Measurements from ENCODE around the gene KIF13A. TPM values are rescaled to one million over a fixed set of nuclear protein-coding genes. Genes with fewer than 3 reads are reported as not detected.

The KIF13A gene
- total and polyA plus RNA-seq, 9 of the 15 experiments (the other 6 are each of a cell fraction or from before 2014, with no cell fraction given) = 3.6 to 44.3 (median 29.7) TPM

- ChIA-PET CTCF (ENCODE audit: low intra/inter-chr PET ratio) (interaction anchor here (0.7 kb wide), 1 partner anchor 233 kb away, joined by 4 read pairs; no protein-coding TSS in a partner anchor), POLR2A (interaction anchor here (0.6 to 1.4 kb wide), 5 partner anchors 26 to 648 kb away, joined by 3 to 4 read pairs (median 3); no protein-coding TSS in a partner anchor)
- Histone ChIP-seq H3K4me3 (no peak overlapping the region), H3K27ac (ENCODE audit: extremely low read depth, low read depth, low read length) (no peak overlapping the region), H4K20me1 (replicated peaks; ENCODE audit: control insufficient read depth, insufficient read depth, low read length) (no peaks in the 10 kb centered on the region), H3K79me2 (ENCODE audit: control insufficient read depth, insufficient read depth, low read length) (no peaks in the 10 kb centered on the region), H3K4me2 (ENCODE audit: insufficient read depth, low read length) (no peak overlapping the region), H3K36me3 (ENCODE audit: control insufficient read depth, insufficient read depth, low read length) (peaks cover 38% of the 10 kb centered on the region; the same call in 1 of the 3 replicates), H3K9me1 (ENCODE audit: control insufficient read depth, insufficient read depth, low read length) (no peaks in the 10 kb centered on the region), H3K9ac (ENCODE audit: insufficient read depth in 1 of 2, low read depth in 2 of 2, low read length in 2 of 2) (peak overlapping the region in 1 of 2 experiments; percentile 51; a peak in 2 of 4 replicates), H2AFZ (ENCODE audit: low read depth, low read length) (no peak overlapping the region), H3K9me3 (replicated peaks; ENCODE audit: control insufficient read depth, insufficient read depth, low read depth, low read length) (no peaks in the 10 kb centered on the region), H3K27me3 (ENCODE audit: control insufficient read depth in 2 of 2, insufficient read depth in 2 of 2, low read length in 2 of 2) (no peaks in the 10 kb centered on the region), H3K4me1 (replicated peaks in 1 of 2; ENCODE audit: control insufficient read depth in 2 of 2, insufficient read depth in 2 of 2, low read length in 2 of 2) (peaks cover 11 to 13% of the 10 kb centered on the region in 2 experiments; a peak in 4 of 5 replicates)
- no peak for ATAC-seq
- no peak for FAIRE-seq
- BruUV-seq (replicated peaks) = no TSS peak
- 74% methylated on average over 14 of the region's 14 CpGs for WGBS (ENCODE audit: insufficient coverage, low coverage, missing lambda C conversion rate)
- DNase-seq (ENCODE audit: extremely low read depth in 1 of 4, low spot score in 3 of 4) = no peak
- intact Hi-C loops (cut with micrococcal nuclease) (loop anchor here (5.0 kb wide), 1 partner anchor 115 kb away; no protein-coding TSS in a partner anchor), in situ Hi-C loops (cut with MboI) (no loop called here)
- TF ChIP-seq SIX5 (IDR thresholded peaks at IDR 0.05; ENCODE audit: borderline replicate concordance in 1 of 2, insufficient read depth in 1 of 2, low read depth in 1 of 2, low read length in 2 of 2) (no peak), E2F6 (IDR thresholded peaks at IDR 0.05; ENCODE audit: borderline replicate concordance in 1 of 2, extremely low read depth in 1 of 2, insufficient read depth in 1 of 2, insufficient read length in 1 of 2, low read depth in 1 of 2, low read length in 1 of 2, poor library complexity in 1 of 2, severe bottlenecking in 1 of 2) (peak in 1 of 2 experiments; percentile 16), ZBTB33 (CRISPR knock-in tag; IDR thresholded peaks at IDR 0.05) (peak; percentile 100), NR0B1 (IDR thresholded peaks at IDR 0.05; ENCODE audit: partially characterized antibody) (no peak), TEAD4 (IDR thresholded peaks at IDR 0.05; ENCODE audit: low read length) (no peak), TEAD4 (CRISPR knock-in tag; IDR thresholded peaks at IDR 0.05; ENCODE audit: borderline replicate concordance) (no peak), SAFB (IDR thresholded peaks at IDR 0.05; ENCODE audit: borderline replicate concordance, low read depth, low read length) (no peak), SMAD3 (CRISPR knock-in tag; conservative IDR thresholded peaks at IDR 0.05) (no peak), ZNF507 (tag; conservative IDR thresholded peaks at IDR 0.05) (no peak), CSDE1 (IDR thresholded peaks at IDR 0.05) (no peak), NR2F6 (CRISPR knock-in tag; IDR thresholded peaks at IDR 0.05) (no peak), ETS2 (tag; IDR thresholded peaks at IDR 0.05; ENCODE audit: borderline replicate concordance, poor library complexity, severe bottlenecking) (no peak), JUN (IDR thresholded peaks at IDR 0.05; ENCODE audit: borderline replicate concordance, low read depth, low read length) (no peak), JUN (CRISPR knock-in tag; IDR thresholded peaks at IDR 0.05; ENCODE audit: borderline replicate concordance) (no peak), NCOR1 (IDR thresholded peaks at IDR 0.05) (no peak), SETDB1 (IDR thresholded peaks at IDR 0.05; ENCODE audit: low read length) (no peak), TEAD2 (tag; IDR thresholded peaks at IDR 0.05) (no peak)
These were observed 170.4 kb downstream of the KIF13A start for GRCh38 chr6:17816921-17817611.
